Measurements from ENCODE around the gene PEX3.
"Not testable (repeated sequence)": the region's sequence is repeated elsewhere in the genome, so short reads cannot be mapped to it uniquely, and the experiment has no call there.

Gene PEX3

GRCh38 chr6:143449082-143449713 lies 1.4 kb upstream of the PEX3 start:
- no peak for DNase-seq

GRCh38 chr6:143449714-143450452 lies 722 bp upstream of the PEX3 start:
- peak; percentile 57 for DNase-seq

GRCh38 chr6:143451531-143451930 lies 926 bp downstream of the PEX3 start:
- no peak for DNase-seq

GRCh38 chr6:143457563-143458359 lies 7.2 kb downstream of the PEX3 start:
- DNase-seq, result no peak

- DNase-seq, result no peak
These were observed 14.9 kb downstream of the PEX3 start for GRCh38 chr6:143465546-143465945.

- DNase-seq, result no peak
These were observed 17.4 kb downstream of the PEX3 start for GRCh38 chr6:143468026-143468425.

GRCh38 chr6:143468823-143469222 lies 18.2 kb downstream of the PEX3 start:
- not testable (repeated sequence) for DNase-seq

- no peak for DNase-seq
These were observed 21.2 kb downstream of the PEX3 start for GRCh38 chr6:143471822-143472221.

- DNase-seq, result no peak
These were observed 25.9 kb downstream of the PEX3 start for GRCh38 chr6:143476545-143476944.

- DNase-seq, result no peak
These were observed 28.0 kb downstream of the PEX3 start for GRCh38 chr6:143478479-143479062.

- DNase-seq, result no peak
These were observed 32.0 kb downstream of the PEX3 start for GRCh38 chr6:143482593-143482992.

GRCh38 chr6:143485967-143486366 lies 35.4 kb downstream of the PEX3 start:
- DNase-seq, result no peak

- DNase-seq, result no peak
These were observed 36.1 kb downstream of the PEX3 start for GRCh38 chr6:143486752-143487151.

GRCh38 chr6:143490244-143490643 lies 39.6 kb downstream of the PEX3 start:
- DNase-seq, result no peak

GRCh38 chr6:143490775-143491174 lies 40.2 kb downstream of the PEX3 start:
- DNase-seq, result no peak

GRCh38 chr6:143496974-143497373 lies 46.4 kb downstream of the PEX3 start:
- no peak for DNase-seq

GRCh38 chr6:143498428-143498827 lies 47.8 kb downstream of the PEX3 start:
- no peak for DNase-seq

GRCh38 chr6:143501851-143502250 lies 51.2 kb downstream of the PEX3 start:
- DNase-seq, result peak; percentile 7

- DNase-seq, result no peak
These were observed 53.8 kb downstream of the PEX3 start for GRCh38 chr6:143504369-143504768.

- DNase-seq, result no peak
These were observed 54.5 kb downstream of the PEX3 start for GRCh38 chr6:143505111-143505510.

- DNase-seq, result no peak
These were observed 54.9 kb downstream of the PEX3 start for GRCh38 chr6:143505537-143505936.

GRCh38 chr6:143506199-143506598 lies 55.6 kb downstream of the PEX3 start:
- DNase-seq, result no peak

- no peak for DNase-seq
These were observed 56.0 kb downstream of the PEX3 start for GRCh38 chr6:143506620-143507019.
